Endothelial cell of umbilical vein (primary cell): ENCODE measurements around the gene ZDHHC17. TPM values are rescaled to one million over a fixed set of nuclear protein-coding genes. Genes with fewer than 3 reads are reported as not detected.

ENCODE experiments used
- BruUV-seq: library from RNA; stranded (reverse); fragments of 400-500 nt; replicated peaks from 2 replicates; lab custom pipeline; 2021; lab: Mats Ljungman, UMichigan
- CTCF ChIA-PET: fragments of 300-600, 350-600 bp; sonication (Branson Sonifier 250); formaldehyde crosslinking; loops from one replicate; lab custom pipeline; 2021; ENCODE audit warnings: antibody characterized with exemption, inconsistent platforms; lab: Charles Lee
- POLR2A ChIA-PET: fragments of 300-600, 350-600 bp; sonication (Branson Sonifier 250); formaldehyde crosslinking; loops from one replicate; lab custom pipeline; 2021; ENCODE audit warnings: antibody characterized with exemption, inconsistent platforms; lab: Charles Lee
- DNase-seq: peaks from one replicate; pipeline ENCODE4 v3.0.0-alpha.2; 2011; ENCODE audit warnings: low read depth, low spot score
- FAIRE-seq: peaks from 2 replicates; lab custom pipeline; 2011; peaks lifted over from hg19 to GRCh38; lab: Jason Lieb, UNC
- H2AFZ ChIP-seq: 2 replicates; pipeline ENCODE4 v1.6.0; 2012; ENCODE audit warnings: low read depth, low read length, control low read depth, inconsistent platforms
- H3K27ac ChIP-seq: 2 replicates; pipeline ENCODE4 v1.5.1; 2011; ENCODE audit warnings: low read depth, mild to moderate bottlenecking, control low read depth, low read length, moderate library complexity; ENCODE audit not compliant: insufficient read depth
- H3K27me3 ChIP-seq, 2 experiments: 2 replicates each; pipeline versions ENCODE4 v1.6.0 to v1.6.1; 2011; ENCODE audit warnings: low read length in 2 of 2, mixed read lengths in 1 of 2; ENCODE audit not compliant: control insufficient read depth in 2 of 2, insufficient read depth in 2 of 2
- H3K36me3 ChIP-seq, 2 experiments: 2 replicates in 1 of 2; 3 replicates in 1 of 2; pipeline ENCODE4 v1.5.1; 2011; ENCODE audit warnings: low read length in 2 of 2, mild to moderate bottlenecking in 1 of 2, moderate library complexity in 1 of 2; ENCODE audit not compliant: control insufficient read depth in 2 of 2, insufficient read depth in 2 of 2; ENCODE audit errors: extremely low read depth in 1 of 2
- H3K4me1 ChIP-seq: 3 replicates; pipeline ENCODE4 v1.5.1; 2011; ENCODE audit warnings: mild to moderate bottlenecking, low read length; ENCODE audit not compliant: control insufficient read depth, insufficient read depth; ENCODE audit errors: extremely low read depth
- H3K4me2 ChIP-seq: 2 replicates; pipeline ENCODE4 v1.6.1; 2011; ENCODE audit warnings: low read length, control low read depth, mixed read lengths; ENCODE audit not compliant: insufficient read depth
- H3K4me3 ChIP-seq, 3 experiments: fragments of 200-600 bp in 1 of 3; sonication (generic), shearing (Covaris generic) in 1 of 3; replicated peaks in 1 of 3; 2 replicates each; pipeline ENCODE4 v1.5.1; 2011 to 2016; ENCODE audit warnings: control low read depth in 3 of 3, low read length in 3 of 3, mild to moderate bottlenecking in 2 of 3, inconsistent platforms in 1 of 3, low read depth in 1 of 3, moderate library complexity in 1 of 3; ENCODE audit not compliant: insufficient read depth in 1 of 3
- H3K79me2 ChIP-seq: 2 replicates; pipeline ENCODE4 v1.6.0; 2012; ENCODE audit warnings: low read length, inconsistent platforms; ENCODE audit not compliant: control insufficient read depth, insufficient read depth
- H3K9ac ChIP-seq: replicated peaks from 2 replicates; pipeline ENCODE3; 2011; ENCODE audit warnings: low read length, control low read depth; ENCODE audit not compliant: insufficient read depth; ENCODE audit errors: extremely low read depth
- H3K9me1 ChIP-seq: replicated peaks from 3 replicates; pipeline ENCODE4 v1.6.0; 2011; ENCODE audit warnings: mild to moderate bottlenecking, low read length; ENCODE audit not compliant: control insufficient read depth, insufficient read depth; ENCODE audit errors: extremely low read depth
- H3K9me3 ChIP-seq: replicated peaks from 2 replicates; pipeline ENCODE4 v1.5.1; 2012; ENCODE audit warnings: low read length, inconsistent platforms; ENCODE audit not compliant: control insufficient read depth, insufficient read depth
- H4K20me1 ChIP-seq: replicated peaks from 2 replicates; pipeline ENCODE3; 2011; ENCODE audit warnings: mild to moderate bottlenecking, low read length; ENCODE audit not compliant: control insufficient read depth, insufficient read depth; ENCODE audit errors: extremely low read depth
- CTCF ChIP-seq, 2 donors: IDR thresholded peaks; 1 replicate in 1 of 2; 2 replicates in 1 of 2; pipeline ENCODE4 v1.5.1; 2011; ENCODE audit warnings: low read length in 2 of 2, mild to moderate bottlenecking in 2 of 2, moderate library complexity in 2 of 2, control low read depth in 1 of 2, inconsistent platforms in 1 of 2, low read depth in 1 of 2; ENCODE audit not compliant: insufficient read depth in 1 of 2; ENCODE audit errors: extremely low read depth in 1 of 2
- EZH2 ChIP-seq: IDR thresholded peaks from 2 replicates; pipeline ENCODE4 v1.6.1; 2012; ENCODE audit warnings: borderline replicate concordance, low read depth, mild to moderate bottlenecking, moderate library complexity, low read length, inconsistent platforms; ENCODE audit not compliant: severe bottlenecking
- FOS ChIP-seq: IDR thresholded peaks from 2 replicates; pipeline ENCODE4 v1.6.1; 2011; ENCODE audit warnings: mild to moderate bottlenecking, low read length, moderate library complexity, borderline replicate concordance; ENCODE audit not compliant: insufficient read depth
- GATA2 ChIP-seq: IDR thresholded peaks from 2 replicates; pipeline ENCODE4 v1.7.0; 2011; ENCODE audit warnings: low read depth, mild to moderate bottlenecking, moderate library complexity, mixed read lengths, low read length; ENCODE audit not compliant: insufficient read length, insufficient read depth
- JUN ChIP-seq: IDR thresholded peaks from 2 replicates; pipeline ENCODE4 v1.6.1; 2011; ENCODE audit warnings: borderline replicate concordance, low read depth; ENCODE audit not compliant: insufficient read length, insufficient read depth
- MYC ChIP-seq: IDR thresholded peaks from one replicate; pipeline ENCODE4 v1.6.1; 2011; ENCODE audit warnings: mild to moderate bottlenecking, low read depth, low read length
- POLR2A ChIP-seq: IDR thresholded peaks from 2 replicates; pipeline ENCODE4 v1.6.1; 2012; ENCODE audit warnings: low read depth, mild to moderate bottlenecking, control low read depth, low read length
- POLR2AphosphoS5 ChIP-seq: IDR thresholded peaks from 2 replicates; pipeline ENCODE4 v1.6.1; 2012; ENCODE audit warnings: low read depth, mild to moderate bottlenecking, control low read depth, low read length, moderate library complexity; ENCODE audit not compliant: insufficient read depth
- dilution Hi-C: fragments of 300-500 bp; cut with MboI; formaldehyde crosslinking; loops from one replicate; pipeline ENCODE4 v1.15.0; 2019; ENCODE audit warnings: low sequenced_read_pairs; ENCODE audit not compliant: extremely low pct_ligation_motif_present
- intact Hi-C: fragments of 100-400 bp; cut with micrococcal nuclease; formaldehyde crosslinking; loops from one replicate; pipeline ENCODE4 v1.10.0; 2022
- polyA plus RNA-seq, 4 experiments: library from polyadenylated mRNA; depleted of rRNA in 3 of 4; stranded (reverse) in 3 of 4; unstranded in 1 of 4; fragments of >200 nt; gene quantifications; 2 replicates each; pipeline versions ENCODE4 v1.2.1 to v1.2.3, GENCODE V29; 2011 to 2012; ENCODE audit warnings: missing spikeins in 1 of 4
- total RNA-seq: library from RNA; stranded (reverse); gene quantifications from 2 replicates; pipeline ENCODE4 v1.2.3, GENCODE V29; 2021
- TF ChIP-seq, protein P1 (sequence below): IDR thresholded peaks from 2 replicates; pipeline ENCODE4 v1.6.1; 2011; ENCODE audit not compliant: insufficient read depth, insufficient read length

The ZDHHC17 gene
- total and polyA plus RNA-seq, 2 donors (not counting 3 experiments of a cell fraction or from before 2014, with no cell fraction given): 21.2 to 26.9 TPM

DNA sequence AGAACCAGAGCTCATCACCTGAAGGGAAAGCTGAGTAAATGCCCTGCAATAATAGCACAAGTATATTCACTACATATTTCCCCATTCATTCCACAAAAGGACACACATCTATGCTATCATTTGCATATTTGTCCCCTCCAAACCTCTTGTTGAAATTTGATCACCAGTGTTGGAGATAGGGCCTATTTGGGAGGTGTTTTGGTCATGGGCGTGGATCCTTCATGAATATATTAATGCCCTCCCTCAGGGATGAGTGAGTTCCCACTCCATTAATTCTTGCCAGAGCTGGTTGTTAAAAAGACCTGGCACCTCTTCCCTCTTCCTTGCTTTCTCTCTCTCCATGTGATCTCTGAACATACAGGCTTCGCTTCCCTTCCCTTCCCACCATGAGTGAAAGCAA is 18.6 kb upstream of the ZDHHC17 start:
- POLR2A ChIA-PET: no interaction called here
- CTCF ChIA-PET: no interaction called here
- Histone ChIP-seq H3K36me3 (no peaks in the 10 kb centered on the region), H4K20me1 (no peaks in the 10 kb centered on the region), H3K4me3 (no peak overlapping the region), H3K4me2 (no peak overlapping the region), H3K79me2 (no peaks in the 10 kb centered on the region), H3K9me3 (no peaks in the 10 kb centered on the region), H3K9me1 (no peaks in the 10 kb centered on the region), H3K4me1 (no peaks in the 10 kb centered on the region), H3K27ac (no peak overlapping the region), H3K27me3 (peaks cover 2 to 3% of the 10 kb centered on the region in 2 experiments), H2AFZ (no peak overlapping the region), H3K9ac (no peak overlapping the region)
- TF ChIP-seq, protein P1, sequence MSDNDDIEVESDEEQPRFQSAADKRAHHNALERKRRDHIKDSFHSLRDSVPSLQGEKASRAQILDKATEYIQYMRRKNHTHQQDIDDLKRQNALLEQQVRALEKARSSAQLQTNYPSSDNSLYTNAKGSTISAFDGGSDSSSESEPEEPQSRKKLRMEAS: no peak
- TF ChIP-seq EZH2 (no peak), POLR2A (no peak), JUN (no peak), POLR2AphosphoS5 (no peak), FOS (no peak), CTCF (IDR thresholded peaks at IDR 0.05; ENCODE audit: extremely low read depth in 1 of 2, insufficient read depth in 1 of 2, low read depth in 1 of 2, low read length in 2 of 2) (no peak), GATA2 (no peak), MYC (no peak)
- no TSS peak for BruUV-seq
- DNase-seq (no peak), FAIRE-seq (no peak)
- intact Hi-C loops: no loop called here
- dilution Hi-C loops: no loop called here
